ENCODE measurements around the gene ISG20L2.

DNA sequence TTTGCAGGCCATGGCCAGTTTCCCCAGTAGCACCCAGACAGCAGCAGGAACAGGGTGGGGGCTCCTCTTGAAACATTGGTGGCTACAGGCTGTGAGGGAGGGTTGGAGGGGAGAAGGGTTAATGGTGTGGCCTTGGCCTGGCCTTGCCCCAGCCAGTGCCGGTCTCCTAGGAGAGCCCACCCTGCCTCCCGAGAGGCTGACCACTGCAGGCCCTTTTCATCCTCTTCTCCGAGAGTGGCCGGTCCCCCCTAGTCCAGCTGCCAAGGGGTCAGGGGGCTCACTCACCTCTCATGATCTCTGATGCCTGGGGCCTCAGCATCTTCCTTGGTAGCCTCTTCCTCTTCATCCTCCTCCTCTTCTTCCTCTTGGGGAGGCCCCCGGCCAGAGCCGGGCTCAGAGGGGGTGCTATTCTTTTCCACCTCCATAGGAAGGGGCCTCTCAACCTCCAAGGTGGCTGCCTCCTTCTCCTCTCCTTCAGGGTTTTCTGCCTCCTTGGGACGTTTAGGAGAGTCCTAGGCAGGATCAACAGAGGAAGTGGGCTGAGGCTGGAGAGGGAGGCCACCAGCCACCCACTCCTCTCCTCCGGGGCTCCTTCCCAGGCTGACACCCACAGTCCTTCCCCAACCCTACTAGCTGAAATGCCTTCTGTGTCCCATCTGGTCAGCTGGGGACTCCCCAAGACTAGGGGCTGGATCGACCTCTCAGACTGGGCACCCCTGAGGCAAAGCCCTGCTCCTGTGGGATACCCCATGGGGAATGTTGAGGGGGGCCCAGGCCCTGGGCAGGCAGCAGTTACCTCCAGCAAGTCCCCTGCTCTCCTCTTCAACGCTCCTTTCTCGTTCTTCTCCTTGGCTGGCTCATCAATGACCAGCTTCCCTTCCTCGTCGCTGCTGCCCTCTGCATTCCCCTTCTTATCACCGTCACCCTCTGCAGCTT lies 15.1 kb upstream of the ISG20L2 start:
- TF ChIP-seq RARB (CRISPR knock-in tag; IDR thresholded peaks at IDR 0.05): no peak
- no peak for TF ChIP-seq POU6F1 (CRISPR knock-in tag; IDR thresholded peaks at IDR 0.05; ENCODE audit: borderline replicate concordance, low read depth)
- TF ChIP-seq ZC3H10 (CRISPR knock-in tag; IDR thresholded peaks at IDR 0.05): no peak

Measured in SK-N-SH treated with all-trans-retinoic acid at 6 μM for 48 hours (cell line).